Calu3 (cell line): ENCODE data around the gene ANKS1B. TPM values are rescaled to one million over a fixed set of nuclear protein-coding genes. Genes with fewer than 3 reads are reported as not detected.

Experiments
- BruUV-seq: library from RNA; stranded (reverse); fragments of 400-500 nt; replicated peaks from 2 replicates; lab custom pipeline; 2021; lab: Mats Ljungman, UMichigan
- CTCF ChIA-PET: fragments of 300-600 bp; sonication (Branson Sonifier 250); formaldehyde crosslinking; loops from one replicate; lab custom pipeline; 2022; ENCODE audit warnings: antibody characterized with exemption; lab: Charles Lee
- DNase-seq: peaks from one replicate; pipeline ENCODE4 v3.0.0; 2022
- H3K27ac Mint-ChIP-seq: one replicate; pipeline ENCODE4 v1.8.0; 2022; ENCODE audit warnings: mixed read lengths; ENCODE audit not compliant: unreplicated experiment
- H3K27me3 Mint-ChIP-seq: one replicate; pipeline ENCODE4 v1.8.0; 2022; ENCODE audit warnings: mixed read lengths; ENCODE audit not compliant: unreplicated experiment
- H3K36me3 Mint-ChIP-seq: one replicate; pipeline ENCODE4 v1.8.0; 2022; ENCODE audit warnings: mild to moderate bottlenecking, moderate library complexity, mixed read lengths; ENCODE audit not compliant: insufficient read depth, unreplicated experiment
- H3K4me1 Mint-ChIP-seq: one replicate; pipeline ENCODE4 v1.8.0; 2022; ENCODE audit warnings: mild to moderate bottlenecking, low read depth, mixed read lengths; ENCODE audit not compliant: unreplicated experiment
- H3K4me3 Mint-ChIP-seq: one replicate; pipeline ENCODE4 v1.8.0; 2022; ENCODE audit warnings: mild to moderate bottlenecking, low read depth, moderate library complexity, mixed read lengths; ENCODE audit not compliant: unreplicated experiment
- H3K9me3 Mint-ChIP-seq: one replicate; pipeline ENCODE4 v1.8.0; 2022; ENCODE audit warnings: low read depth, mixed read lengths; ENCODE audit not compliant: unreplicated experiment
- intact Hi-C: fragments of 100-400 bp; cut with micrococcal nuclease; formaldehyde crosslinking; loops from one replicate; pipeline ENCODE4 v1.10.0; 2022; ENCODE audit not compliant: unreplicated experiment
- total RNA-seq: library from RNA; stranded (reverse); gene quantifications from 2 replicates; pipeline ENCODE4 v1.2.3, GENCODE V29; 2022
- TF ChIP-seq, protein P1 (sequence below): fragments of 200-600 bp; IDR thresholded peaks from one replicate; pipeline ENCODE4 v1.8.0; 2022; ENCODE audit warnings: antibody characterized with exemption; ENCODE audit not compliant: unreplicated experiment

ANKS1B gene
- total RNA-seq, 1 experiment from 2014 or later, result 1.7 TPM

- intact Hi-C loops, result no loop called here
- Mint-ChIP-seq H3K27ac (no peak overlapping the region), H3K9me3 (no peaks in the 10 kb centered on the region), H3K36me3 (no peaks in the 10 kb centered on the region), H3K27me3 (peaks cover 26% of the 10 kb centered on the region), H3K4me3 (no peak overlapping the region), H3K4me1 (peaks cover 11% of the 10 kb centered on the region)
- BruUV-seq, result no TSS peak
- no peak for DNase-seq
- TF ChIP-seq, protein P1, sequence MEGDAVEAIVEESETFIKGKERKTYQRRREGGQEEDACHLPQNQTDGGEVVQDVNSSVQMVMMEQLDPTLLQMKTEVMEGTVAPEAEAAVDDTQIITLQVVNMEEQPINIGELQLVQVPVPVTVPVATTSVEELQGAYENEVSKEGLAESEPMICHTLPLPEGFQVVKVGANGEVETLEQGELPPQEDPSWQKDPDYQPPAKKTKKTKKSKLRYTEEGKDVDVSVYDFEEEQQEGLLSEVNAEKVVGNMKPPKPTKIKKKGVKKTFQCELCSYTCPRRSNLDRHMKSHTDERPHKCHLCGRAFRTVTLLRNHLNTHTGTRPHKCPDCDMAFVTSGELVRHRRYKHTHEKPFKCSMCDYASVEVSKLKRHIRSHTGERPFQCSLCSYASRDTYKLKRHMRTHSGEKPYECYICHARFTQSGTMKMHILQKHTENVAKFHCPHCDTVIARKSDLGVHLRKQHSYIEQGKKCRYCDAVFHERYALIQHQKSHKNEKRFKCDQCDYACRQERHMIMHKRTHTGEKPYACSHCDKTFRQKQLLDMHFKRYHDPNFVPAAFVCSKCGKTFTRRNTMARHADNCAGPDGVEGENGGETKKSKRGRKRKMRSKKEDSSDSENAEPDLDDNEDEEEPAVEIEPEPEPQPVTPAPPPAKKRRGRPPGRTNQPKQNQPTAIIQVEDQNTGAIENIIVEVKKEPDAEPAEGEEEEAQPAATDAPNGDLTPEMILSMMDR, result no peak
- CTCF ChIA-PET, result no interaction called here
These were observed 1232.0 kb downstream of the ANKS1B start for GRCh38 chr12:98752726-98753125.

- Mint-ChIP-seq H3K9me3 (no peaks in the 10 kb centered on the region), H3K4me3 (no peak overlapping the region), H3K27ac (no peak overlapping the region), H3K36me3 (no peaks in the 10 kb centered on the region), H3K27me3 (peaks cover 37% of the 10 kb centered on the region), H3K4me1 (peaks cover 11% of the 10 kb centered on the region)
- BruUV-seq, result no TSS peak
- DNase-seq, result no peak
- TF ChIP-seq, protein P1, result no peak
- intact Hi-C loops, result no loop called here
- CTCF ChIA-PET, result no interaction called here
These were observed 1233.1 kb downstream of the ANKS1B start for GRCh38 chr12:98751580-98752115.

DNA sequence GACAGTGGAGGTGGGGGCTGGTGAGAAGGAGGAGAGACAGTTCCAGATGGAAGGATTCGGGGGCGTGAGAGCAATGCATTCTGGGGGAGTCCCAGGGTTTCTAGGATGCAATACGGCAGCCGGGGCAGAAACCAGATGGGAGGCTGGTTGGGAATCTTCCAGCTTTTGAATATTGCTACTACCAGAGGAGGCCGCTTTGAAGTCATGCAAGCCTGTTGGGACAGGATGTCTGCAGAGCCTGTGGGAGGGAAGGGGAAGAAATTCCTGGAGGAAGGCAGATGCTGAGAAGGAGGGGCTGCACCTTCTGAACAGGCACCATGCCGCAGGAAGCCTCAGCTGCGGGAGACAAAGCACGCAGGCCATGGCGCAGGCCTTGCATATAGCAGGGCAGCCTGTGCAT, 1234.2 kb downstream of the ANKS1B start:
- intact Hi-C loops, result no loop called here
- H3K27me3 Mint-ChIP-seq, result peaks cover 48% of the 10 kb centered on the region
- no TSS peak for BruUV-seq
- TF ChIP-seq, protein P1, result no peak
- CTCF ChIA-PET, result no interaction called here
- DNase-seq, result no peak
- no peak overlapping the region for H3K27ac Mint-ChIP-seq
- peaks cover 11% of the 10 kb centered on the region for H3K4me1 Mint-ChIP-seq
- H3K9me3 Mint-ChIP-seq, result no peaks in the 10 kb centered on the region
- no peaks in the 10 kb centered on the region for H3K36me3 Mint-ChIP-seq
- no peak overlapping the region for H3K4me3 Mint-ChIP-seq

- Mint-ChIP-seq H3K27ac (no peak overlapping the region), H3K4me1 (no peaks in the 10 kb centered on the region), H3K4me3 (no peak overlapping the region), H3K9me3 (no peaks in the 10 kb centered on the region), H3K36me3 (no peaks in the 10 kb centered on the region), H3K27me3 (peaks cover 48% of the 10 kb centered on the region)
- TF ChIP-seq, protein P1, result no peak
- no peak for DNase-seq
- BruUV-seq, result no TSS peak
- CTCF ChIA-PET, result no interaction called here
- intact Hi-C loops, result no loop called here
These were observed 1236.3 kb downstream of the ANKS1B start for GRCh38 chr12:98748463-98748862.
